NCI-H1092 (cell line): ENCODE results near the gene SAMD4B.
"Not testable (repeated sequence)": the region's sequence is repeated elsewhere in the genome, so short reads cannot be mapped to it uniquely, and the experiment has no call there.

ENCODE experiments used
- DNase-seq: peaks from one replicate; lab custom pipeline; 2025; lab: John Stamatoyannopoulos, UW

Gene SAMD4B, protein sequence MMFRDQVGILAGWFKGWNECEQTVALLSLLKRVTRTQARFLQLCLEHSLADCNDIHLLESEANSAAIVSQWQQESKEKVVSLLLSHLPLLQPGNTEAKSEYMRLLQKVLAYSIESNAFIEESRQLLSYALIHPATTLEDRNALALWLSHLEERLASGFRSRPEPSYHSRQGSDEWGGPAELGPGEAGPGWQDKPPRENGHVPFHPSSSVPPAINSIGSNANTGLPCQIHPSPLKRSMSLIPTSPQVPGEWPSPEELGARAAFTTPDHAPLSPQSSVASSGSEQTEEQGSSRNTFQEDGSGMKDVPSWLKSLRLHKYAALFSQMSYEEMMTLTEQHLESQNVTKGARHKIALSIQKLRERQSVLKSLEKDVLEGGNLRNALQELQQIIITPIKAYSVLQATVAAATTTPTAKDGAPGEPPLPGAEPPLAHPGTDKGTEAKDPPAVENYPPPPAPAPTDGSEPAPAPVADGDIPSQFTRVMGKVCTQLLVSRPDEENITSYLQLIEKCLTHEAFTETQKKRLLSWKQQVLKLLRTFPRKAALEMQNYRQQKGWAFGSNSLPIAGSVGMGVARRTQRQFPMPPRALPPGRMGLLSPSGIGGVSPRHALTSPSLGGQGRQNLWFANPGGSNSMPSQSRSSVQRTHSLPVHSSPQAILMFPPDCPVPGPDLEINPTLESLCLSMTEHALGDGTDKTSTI

DNA sequence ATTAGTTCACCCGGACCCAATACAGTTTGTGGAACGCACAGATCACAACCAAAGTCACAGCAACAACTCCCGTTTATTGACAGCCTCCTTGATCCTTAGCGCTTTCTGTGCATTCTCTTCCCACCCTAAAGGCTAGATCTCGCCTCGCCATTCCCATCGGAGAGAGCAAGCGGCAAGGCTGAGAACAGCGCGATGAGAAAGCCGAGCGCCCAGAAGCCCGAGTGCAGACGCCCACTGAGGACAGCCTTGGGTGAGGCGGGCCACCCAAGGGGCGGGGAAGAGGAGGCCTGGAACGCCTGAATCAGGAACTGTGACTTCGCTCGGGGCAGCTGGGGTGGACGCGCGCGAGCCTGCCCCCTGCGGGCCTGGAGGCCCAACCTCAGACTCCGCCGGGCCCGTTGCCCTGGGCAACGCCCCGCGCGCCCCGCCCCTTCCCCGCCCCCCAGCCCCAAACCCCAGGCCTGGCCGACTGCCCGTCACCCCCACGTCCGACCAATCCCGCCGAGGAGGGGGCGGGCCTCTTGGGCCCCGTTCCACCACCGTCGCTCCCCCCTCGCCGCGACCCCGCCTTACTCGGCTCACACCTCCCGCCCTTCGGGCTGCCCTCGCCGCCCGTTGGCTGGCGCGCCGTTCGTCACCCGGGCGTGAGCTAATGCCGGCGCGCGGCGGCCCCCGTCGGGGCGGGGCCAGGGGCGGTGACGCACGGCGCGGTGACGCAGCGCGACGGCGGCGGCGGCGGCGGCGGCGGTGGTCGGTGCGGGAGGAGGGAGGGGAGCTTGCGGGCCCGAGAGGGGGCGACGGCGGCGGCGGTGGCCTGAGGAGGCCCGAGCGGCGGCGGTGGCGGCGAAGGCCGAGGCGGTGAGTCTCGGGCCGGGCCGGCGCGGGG lies at the start of gene SAMD4B:
Gene SAMD4B (plus strand): TSS at position 703 of the 886 bp plus-strand sequence. CDS start 14,473 bp downstream, outside the sequence.
- DNase-seq, result peak; percentile 93

DNA sequence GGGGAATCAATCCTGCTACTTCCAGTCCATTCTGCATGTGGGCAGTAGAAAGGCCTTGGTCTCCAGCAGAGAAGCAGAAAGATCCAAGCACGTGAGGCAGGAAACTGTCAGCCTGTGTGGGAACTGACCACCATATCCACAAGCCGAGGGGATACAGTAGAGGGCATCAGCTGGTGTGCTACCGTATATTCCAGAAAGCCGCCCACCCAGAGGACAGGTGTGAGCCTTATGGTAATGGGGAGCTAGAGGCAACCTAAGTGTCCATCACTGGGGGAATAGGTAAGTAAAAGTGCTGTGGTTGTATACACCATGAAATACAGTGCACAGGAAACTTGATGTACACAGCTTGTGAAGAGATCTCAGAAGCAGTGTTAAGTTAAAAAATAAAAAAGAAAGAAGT lies 48.8 kb upstream of the SAMD4B start:
- DNase-seq, result no peak

DNA sequence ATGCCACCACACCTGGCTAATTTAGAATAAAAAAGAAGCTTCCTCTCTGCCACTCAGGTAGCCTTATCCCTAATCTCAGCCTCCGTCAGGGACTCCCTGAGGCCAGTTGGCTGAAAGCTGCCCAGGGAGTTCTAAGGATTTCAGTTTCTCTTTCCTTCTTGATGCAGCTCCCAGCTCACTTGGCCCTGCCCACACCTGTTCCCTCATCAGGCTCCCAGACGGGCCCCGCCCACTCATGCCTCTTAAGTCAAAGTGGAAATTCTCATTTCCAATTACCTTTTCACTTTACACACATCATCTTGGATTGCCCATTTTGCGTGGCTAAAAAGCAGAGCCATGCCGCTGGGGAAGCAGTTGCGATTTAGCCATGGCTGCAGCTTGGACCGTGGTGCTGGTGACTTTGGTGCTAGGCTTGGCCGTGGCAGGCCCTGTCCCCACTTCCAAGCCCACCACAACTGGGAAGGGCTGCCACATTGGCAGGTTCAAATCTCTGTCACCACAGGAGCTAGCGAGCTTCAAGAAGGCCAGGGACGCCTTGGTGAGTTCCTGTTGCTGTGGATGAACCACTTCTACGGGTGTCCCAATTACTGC lies 46.1 kb upstream of the SAMD4B start, which contains the start of gene IFNL1:
Gene IFNL1 (plus strand): TSS at position 353 of the 591 bp plus-strand sequence. CDS start 15 bp downstream, at position 368.
- DNase-seq, result no peak

DNA sequence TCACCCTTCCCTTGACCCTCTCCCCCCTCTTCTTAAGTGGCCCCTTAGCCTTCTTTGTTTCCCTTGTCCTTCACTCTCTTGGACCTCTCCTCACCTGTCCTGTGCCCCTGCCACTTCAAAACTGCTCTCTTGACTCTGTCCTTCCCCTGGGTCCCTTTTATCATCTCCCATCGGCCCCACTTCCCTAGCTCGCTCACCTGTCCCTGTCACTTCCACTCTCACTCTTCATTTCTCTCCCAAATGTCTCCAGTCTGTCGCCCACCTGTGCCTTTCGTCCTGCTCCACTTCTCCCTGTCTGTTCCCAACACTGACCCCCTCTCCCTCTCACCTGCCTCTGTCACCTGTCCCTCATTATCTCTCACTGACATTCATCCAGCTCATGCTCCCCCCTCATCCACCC lies 45.3 kb upstream of the SAMD4B start:
- DNase-seq, result no peak

DNA sequence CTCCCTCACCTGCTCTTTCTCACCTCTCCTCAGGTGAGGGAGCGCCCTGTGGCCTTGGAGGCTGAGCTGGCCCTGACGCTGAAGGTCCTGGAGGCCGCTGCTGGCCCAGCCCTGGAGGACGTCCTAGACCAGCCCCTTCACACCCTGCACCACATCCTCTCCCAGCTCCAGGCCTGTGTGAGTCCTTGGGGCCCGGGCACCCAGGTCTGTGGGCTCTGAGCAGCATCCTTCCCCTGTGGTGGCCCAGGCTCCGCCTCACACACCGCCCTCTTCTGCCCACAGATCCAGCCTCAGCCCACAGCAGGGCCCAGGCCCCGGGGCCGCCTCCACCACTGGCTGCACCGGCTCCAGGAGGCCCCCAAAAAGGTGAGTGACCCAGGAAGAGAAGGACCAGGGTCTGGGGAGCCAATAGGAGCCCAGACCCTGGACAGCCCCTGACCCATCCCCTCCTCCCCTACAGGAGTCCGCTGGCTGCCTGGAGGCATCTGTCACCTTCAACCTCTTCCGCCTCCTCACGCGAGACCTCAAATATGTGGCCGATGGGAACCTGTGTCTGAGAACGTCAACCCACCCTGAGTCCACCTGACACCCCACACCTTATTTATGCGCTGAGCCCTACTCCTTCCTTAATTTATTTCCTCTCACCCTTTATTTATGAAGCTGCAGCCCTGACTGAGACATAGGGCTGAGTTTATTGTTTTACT lies 44.1 kb upstream of the SAMD4B start:
- no peak for DNase-seq

DNA sequence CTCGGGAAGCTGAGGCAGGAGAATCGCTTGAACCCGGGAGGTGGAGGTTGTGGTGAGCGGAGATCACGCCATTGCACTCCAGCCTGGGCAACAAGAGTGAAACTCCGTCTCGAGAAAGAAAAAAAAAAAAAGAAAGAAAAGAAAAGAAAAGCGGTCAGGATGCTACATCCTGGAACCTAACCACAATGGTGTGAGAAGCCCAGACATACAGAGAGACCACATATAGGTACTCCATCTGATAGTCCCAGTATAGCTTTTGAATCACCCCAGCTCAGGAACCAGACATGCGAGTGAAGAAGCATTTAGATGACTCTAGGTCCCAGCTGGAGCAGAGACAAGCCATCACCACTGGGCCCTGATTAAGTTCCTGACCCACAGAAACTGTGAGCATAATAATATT lies 42.8 kb upstream of the SAMD4B start:
- DNase-seq, result no peak

DNA sequence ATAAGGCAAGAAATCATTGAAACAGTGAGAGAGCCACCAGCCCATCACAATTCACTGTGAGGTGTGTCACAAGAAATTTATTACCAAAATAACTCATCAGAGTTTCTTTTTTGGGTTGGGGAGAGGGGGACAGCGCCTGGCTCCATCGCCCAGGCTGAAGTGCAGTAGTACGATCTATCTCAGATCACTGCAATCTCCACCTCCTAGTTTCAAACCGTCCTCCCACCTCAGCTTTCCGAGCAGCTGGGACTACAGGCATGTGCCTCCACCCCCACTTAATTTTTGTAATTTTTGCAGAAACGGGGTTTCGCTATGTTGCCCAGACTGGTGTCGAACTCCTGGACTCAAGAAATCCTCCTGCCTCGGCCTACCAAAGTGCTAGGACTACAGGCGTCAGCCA lies 42.4 kb upstream of the SAMD4B start:
- no peak for DNase-seq

DNA sequence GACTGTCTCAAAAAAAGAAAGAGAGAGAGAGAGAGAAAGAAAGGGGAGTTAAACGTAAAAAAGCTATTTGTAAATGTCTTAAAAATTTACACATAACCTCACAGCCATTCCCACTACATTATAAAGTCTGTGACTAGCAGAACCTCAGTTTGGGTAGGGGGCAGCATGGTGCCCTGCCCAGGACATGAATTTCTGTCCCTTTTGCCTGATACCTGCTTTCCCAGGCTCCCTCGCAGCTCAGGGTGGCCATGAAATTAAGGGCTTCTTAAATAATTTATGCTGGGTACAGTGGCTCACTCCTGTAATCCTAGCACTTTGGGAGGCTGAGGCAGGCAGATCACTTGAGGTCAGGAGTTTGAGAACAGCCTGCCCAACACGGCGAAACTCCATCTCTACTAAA lies 41.2 kb upstream of the SAMD4B start:
- DNase-seq, result no peak

DNA sequence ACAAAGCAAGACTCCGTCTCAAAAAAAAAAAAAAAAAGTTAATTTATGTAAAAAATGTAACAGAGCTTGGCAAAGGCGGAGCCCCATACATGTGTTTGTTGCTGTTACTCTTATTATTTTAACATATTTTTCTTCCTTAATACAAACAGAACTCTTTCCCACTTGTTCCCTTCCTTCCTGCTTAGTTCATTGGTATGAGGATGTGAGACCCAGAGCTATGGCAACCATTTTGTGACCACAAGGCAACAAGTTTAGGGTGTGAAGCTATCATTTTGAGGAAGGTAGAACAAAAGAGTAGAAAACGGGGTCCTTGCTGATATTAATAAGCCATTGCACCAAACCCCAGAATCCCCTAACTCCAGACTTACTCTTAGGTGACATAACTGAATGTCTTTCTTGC lies 40.7 kb upstream of the SAMD4B start:
- no peak for DNase-seq

DNA sequence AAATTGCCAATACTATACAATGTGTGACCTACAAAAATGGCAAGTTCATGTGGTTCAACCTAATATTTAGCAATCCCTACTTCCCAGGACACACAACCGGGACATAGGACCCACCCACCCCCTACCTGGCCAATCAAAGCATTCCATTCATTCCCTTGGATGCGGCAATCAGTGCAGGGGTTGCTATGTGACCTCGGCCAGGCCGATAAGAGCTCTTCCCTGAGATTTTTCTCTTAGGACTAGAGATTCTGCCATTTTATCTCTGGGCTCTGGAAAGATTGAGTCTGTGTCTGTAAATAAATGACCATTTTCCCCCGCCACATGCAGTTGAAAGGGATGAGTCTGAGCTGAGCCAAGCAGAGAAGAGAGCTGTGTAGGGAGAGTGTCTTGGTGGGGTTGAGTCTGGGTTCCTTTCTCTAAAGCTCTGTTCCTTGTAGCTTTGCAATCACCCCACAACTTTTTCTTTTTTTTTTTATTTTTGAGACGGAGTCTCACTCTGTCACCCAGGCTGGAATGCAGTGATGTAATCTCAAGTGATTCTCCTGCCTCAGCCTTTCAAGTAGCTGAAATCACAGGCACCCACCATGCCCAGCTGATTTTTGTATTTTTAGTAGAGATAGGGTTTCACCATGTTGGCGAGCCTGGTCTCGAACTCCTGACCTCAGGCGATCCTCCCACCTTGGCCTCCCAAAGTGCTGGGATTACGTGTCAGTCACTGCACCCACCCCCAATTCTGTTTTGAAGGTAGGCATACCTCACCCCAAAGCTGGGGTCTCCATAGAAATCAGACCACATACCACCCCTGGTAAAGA lies 38.6 kb upstream of the SAMD4B start:
- DNase-seq, result no peak

DNA sequence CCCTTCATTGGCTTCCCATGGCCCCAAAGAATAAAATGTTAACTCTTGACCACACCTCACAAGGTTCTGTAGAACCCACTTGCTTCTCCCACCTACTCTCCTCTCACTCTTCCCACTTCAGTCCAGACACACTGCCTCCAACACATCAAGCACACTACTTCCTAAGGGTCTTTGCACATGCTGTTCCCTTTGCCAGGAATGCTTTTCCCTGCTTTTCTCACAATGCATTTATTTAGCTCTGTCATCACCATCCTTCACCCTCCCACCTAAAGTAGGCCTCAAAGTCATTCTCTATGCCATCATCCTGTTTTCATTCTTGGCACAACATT lies 38.1 kb upstream of the SAMD4B start:
- no peak for DNase-seq

DNA sequence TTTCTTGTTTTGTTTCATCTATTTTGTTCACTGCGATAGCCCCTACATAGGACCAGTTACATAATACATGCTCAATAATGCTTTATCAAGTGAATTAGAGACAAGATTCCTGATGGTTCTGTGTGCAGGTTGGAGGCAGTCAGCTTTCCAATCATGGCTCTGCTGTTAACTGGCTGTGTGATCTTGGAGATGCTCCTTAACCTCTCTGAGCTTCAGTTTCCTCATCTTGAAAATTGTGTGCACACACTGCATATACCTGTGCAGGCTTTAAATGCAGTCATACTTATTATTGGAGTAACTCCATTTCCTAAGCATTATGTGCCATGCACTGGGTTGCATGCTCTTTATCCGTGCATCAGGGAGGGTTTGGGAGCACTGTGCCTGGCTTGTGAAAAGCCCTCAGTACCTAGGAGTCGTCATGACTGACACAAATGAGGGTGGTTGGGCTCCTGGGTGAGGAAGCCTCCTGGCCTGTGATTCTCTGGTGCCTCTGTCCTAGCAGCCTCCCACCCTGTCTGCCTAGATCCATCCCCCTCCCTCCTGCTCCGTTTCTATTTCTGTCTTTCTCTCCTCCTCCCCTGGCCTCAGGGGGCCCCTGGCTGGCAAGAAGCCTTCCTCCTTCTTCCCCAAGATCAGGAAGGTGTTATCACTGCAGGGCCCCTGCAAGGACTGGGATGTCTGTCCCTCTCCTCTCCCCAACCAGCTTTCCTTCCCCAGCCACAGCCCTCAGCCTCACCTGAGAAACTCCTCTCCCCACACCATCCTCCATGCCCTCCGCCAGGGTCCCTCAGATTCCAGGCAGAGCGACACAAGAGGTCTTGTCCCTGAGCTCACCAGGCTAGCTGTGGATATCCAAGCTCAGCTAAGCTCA lies 37.3 kb upstream of the SAMD4B start:
- DNase-seq, result no peak

DNA sequence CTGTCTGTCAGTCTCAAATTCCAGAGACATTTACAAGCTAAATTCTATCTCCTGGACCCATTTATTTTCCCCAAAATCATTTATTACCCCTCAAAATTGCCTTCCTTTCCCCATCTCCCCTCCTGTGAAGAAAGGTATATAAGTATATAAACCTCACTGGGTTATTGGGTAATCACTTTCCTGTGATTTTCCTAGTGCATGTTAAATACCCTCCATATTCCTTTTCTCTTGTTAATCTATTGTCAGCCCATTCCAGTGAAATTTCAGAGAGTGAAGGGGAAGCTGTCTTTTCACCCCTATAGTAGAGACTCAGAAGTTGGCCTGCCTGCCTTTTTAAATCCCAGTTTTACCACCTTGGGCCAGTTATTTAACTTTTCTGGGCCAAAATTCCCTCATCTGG lies 36.1 kb upstream of the SAMD4B start:
- no peak for DNase-seq

DNA sequence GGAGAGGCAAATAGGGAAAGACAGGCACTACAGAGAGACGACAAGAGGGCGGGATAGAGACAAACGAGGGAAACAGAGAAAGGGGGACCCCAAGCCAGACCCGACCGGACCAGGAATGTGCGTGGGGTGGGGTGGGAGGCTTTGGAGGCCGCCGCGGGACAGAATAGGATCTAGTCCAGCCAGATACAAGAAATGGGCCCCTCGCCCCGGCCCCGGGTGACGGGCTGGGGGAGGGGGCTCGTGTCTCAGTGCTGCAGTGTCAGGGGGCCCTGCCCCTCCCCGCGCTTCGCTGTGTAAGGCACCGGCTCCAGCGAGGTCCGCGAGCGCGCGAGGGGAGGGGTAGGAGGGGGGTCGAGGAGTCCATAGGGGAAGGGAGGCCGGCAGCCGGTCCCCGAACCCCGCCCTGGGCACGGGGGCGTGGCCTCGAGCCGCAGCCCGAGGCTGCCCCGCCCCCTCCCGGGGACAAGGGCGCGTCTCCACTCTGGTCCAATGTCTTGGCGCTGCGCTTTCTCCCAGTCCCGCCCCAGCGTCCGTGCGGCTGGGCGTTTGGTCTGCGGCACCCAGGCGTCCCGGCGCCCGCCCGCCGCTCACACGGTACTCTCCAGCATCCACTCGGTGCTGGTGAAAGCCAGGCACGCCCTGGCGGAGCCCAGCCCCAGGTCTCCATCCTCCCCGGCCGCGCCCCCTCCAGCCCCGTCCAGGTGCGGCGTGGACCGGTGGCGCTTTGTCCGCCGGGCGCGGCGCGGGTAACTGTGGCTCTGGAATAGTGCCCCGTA lies 35.0 kb upstream of the SAMD4B start:
- DNase-seq, result no peak

DNA sequence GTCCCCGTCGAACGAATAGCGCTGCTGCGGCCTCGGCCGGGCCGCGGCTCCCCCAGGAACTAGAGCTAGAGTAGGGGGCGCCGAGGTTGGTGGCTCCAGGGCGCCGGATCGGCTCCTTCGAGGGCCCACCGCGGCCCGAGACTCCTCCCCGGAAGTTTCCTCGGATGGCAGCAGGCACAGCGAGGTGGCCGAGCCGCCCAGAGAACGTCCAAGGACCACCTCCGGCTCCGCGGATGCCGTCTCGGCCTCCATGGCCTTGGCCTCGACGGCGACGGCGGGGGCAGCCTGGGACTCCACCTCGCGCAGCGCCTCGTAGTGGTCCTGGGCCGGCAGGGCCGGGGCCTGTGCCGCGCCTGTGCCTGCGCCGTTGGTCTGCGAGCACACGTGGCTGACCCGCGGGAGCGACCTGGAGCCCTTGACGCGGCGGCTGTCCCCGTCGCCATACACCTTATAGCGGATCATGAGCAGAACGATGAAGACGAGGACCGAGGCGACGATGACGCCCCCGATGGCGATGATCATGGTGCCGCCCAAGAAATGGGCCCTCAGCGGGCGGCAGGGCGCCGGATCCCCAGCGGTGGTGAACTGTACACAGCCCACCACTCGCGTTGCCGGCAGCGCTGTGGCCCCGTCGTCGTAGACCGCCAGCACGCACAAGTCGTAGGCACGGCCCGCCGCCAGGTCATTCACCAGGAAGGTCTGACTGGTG lies 34.2 kb upstream of the SAMD4B start:
- DNase-seq, result no peak

DNA sequence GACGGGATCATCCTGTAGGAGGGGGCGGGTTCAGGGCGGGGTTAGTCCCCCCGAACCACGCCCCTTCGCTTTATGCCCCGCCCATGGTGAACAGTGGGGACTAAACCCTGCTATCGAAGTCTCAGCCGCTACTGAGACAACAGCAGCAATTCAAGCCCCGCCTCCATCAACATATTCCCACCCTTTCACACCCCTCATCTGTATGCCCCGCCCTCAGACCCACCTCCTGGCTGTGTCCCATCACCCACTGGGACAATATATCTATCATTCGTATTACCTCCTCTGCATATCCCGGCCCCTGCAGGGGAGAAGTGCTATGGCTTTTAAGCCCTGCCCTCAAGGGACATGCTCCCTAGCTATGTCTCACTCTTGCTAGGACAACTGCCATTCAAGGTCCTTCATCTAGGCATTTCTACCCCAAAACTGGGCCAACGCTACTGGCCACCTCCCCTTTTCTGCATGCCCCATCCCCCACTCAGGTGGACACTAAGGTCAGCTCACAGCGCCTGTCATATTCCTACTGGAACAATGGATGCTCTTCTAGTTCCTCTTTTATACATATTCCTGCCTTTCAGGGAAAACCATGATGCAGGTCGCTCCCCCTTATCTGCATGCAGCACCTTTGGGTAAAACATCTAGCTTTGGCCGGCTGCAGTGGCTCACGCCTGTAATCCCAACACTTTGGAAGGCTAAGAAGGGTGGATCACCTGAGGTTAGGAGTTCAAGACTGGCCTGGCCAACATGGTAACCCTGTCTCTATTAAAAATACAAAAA lies 33.5 kb upstream of the SAMD4B start:
- no peak for DNase-seq

DNA sequence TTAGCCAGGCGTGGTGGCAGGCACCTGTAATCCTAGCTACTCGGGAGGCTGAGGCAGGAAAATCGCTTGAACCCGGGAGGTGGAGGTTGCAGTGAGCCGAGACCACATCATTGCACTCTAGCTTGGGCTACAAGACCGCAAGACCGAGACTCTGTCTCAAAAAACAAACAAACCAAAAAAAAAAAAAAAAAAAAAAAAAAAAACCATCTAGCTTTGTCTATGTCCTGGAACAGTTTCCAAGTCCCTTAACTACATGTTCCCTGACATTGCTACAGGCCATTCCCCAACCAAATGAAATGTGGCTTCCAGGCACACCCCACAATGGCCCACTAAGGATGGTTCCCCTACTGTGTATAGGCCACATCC lies 32.9 kb upstream of the SAMD4B start:
- DNase-seq, result not testable (repeated sequence)
